ENCODE data around the gene NABP1.

Gene NABP1

DNA sequence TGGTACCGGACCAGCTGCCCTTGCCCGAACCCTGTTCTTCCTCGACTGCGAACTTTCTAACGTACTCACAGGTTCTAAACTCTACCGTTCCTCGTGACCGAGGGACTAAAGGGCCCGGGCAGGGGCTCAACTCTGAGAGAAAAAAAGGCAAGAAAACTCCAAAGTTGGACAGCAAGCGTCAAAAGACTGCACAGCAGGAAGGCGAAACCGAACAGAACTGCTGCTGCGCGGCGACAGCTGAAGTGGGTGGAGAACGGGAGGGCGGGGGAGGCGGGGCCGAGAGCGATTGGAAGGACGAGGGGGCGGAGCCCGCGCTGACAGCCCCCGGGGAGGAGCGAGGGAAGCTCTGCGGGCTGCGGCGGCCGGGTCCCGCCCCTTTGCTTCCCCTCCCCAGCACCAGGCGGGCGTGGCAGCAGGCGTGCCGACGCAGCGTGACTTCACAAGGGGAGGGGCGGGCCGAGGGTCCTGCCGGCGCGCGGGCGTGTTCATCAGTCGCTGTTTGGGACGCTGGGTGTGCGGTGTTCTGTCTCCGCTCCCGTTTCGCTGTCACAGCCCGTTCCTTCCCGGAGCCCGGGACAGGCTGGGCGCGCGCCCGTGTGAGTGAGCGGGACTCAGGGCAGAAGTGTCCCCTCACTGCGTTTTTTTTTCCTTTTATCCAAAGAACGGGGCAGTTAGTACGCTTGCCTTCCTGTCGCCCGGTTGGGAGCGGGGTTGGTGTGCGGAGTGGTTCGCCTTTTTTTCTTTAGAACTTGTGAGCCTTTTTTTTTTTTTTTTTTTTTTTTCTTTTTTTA lies at the start of gene NABP1:
Gene NABP1, plus strand, starts transcription at position 491 of the 791 bp plus-strand sequence. CDS start 479 bp downstream, outside the sequence.
- ATAC-seq (peak; percentile 88), DNase-seq (peak; percentile 99)
- Mint-ChIP-seq H3K4me3 (peak within 1 kb of the TSS; percentile 97 to 98), H3K27me3 (no peaks in the 10 kb centered on the region), H3K4me1 (peaks cover 62% of the 10 kb centered on the region), H3K9me3 (peaks cover 0 to 5% of the 10 kb centered on the region in 2 donors), H3K27ac (peak within 1 kb of the TSS; percentile 99 to 100)

DNA sequence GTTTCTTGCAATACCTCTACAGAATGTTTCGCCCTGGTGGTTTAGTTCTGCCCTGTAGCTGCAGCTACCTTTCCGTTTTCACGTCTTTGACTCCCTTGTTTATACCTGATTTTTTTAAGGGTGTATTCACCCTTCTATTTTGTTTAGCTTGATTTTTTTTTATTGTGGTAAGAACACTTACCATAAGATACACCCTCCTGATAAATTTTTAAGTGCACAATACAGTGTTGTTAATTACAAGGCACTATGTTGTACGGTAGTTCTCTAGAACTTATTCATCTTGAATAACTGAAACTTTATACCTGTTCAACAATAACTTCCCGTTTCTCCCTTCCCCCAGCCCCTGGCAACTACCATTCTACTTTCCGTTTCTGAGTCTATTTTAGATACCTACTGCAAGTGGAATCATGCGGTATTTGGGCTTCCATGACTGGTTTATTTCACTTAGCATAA lies 48.9 kb upstream of the NABP1 start:
- Mint-ChIP-seq H3K4me3 (no peak overlapping the region), H3K27ac (no peak overlapping the region)
- ATAC-seq = no peak

GRCh38 chr2:191629976-191630712 lies 47.8 kb upstream of the NABP1 start:
- Mint-ChIP-seq H3K4me3 (no peak overlapping the region), H3K27ac (no peak overlapping the region), H3K9me3 (no peaks in the 10 kb centered on the region), H3K4me1 (peaks cover 48% of the 10 kb centered on the region), H3K27me3 (no peaks in the 10 kb centered on the region)
- DNase-seq = no peak
- ATAC-seq = no peak

More for the DNA sequence above, 48.9 kb upstream of the NABP1 start:
- Mint-ChIP-seq H3K9me3 (peaks cover 0 to 7% of the 10 kb centered on the region in 2 donors), H3K4me1 (peaks cover 56% of the 10 kb centered on the region), H3K27me3 (no peaks in the 10 kb centered on the region)
- no peak for DNase-seq

DNA sequence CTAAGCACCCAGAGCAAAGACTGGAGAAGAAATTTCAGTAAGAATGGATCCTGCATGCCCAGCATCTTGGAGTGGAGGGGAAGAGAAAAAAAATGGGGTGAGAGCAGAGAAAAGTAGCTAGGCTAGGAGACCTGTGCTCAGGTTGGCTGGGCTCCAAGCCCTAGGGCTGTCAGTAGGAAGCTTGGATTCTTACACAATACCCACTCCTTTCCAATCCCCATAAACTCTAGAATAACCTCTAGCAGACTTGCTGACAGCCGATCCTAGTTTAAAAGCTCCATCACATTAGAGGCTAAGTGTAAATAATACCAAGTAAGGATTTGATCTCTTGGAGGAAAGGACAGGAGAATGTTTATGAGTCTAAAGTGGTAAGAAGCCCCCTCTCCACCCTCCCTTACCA lies 46.2 kb upstream of the NABP1 start:
- Mint-ChIP-seq H3K27ac (no peak overlapping the region), H3K9me3 (no peaks in the 10 kb centered on the region), H3K27me3 (no peaks in the 10 kb centered on the region), H3K4me3 (no peak overlapping the region), H3K4me1 (peaks cover 51% of the 10 kb centered on the region)
- DNase-seq = no peak
- ATAC-seq = no peak

DNA sequence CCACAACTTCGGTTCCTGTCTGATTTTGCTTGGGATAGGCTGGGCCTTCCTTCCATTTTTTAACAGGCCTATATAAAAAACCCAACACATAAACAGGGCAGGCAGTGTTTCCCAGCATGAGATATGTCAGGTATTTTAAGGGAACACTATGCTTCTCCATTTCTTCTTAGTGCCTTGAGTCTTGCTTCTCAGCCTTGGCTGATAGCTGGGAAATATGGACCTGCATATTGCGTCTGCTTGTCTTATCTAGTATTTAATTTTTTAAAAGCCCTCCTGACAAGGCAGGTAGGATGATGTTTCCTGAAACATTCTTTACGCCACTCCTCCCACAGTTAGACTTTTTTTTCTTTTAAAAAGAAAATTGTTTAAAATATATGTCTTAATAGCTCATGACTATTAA lies 45.5 kb upstream of the NABP1 start:
- no peak for ATAC-seq
- DNase-seq = no peak
- Mint-ChIP-seq H3K9me3 (no peaks in the 10 kb centered on the region), H3K27ac (no peak overlapping the region), H3K27me3 (no peaks in the 10 kb centered on the region), H3K4me3 (no peak overlapping the region), H3K4me1 (peaks cover 54% of the 10 kb centered on the region)

GRCh38 chr2:191634791-191635190 lies 43.1 kb upstream of the NABP1 start:
- Mint-ChIP-seq H3K27me3 (no peaks in the 10 kb centered on the region), H3K4me1 (peaks cover 58% of the 10 kb centered on the region), H3K27ac (peak overlapping the region in 1 of 2 donors; percentile 27), H3K9me3 (no peaks in the 10 kb centered on the region), H3K4me3 (no peak overlapping the region)
- ATAC-seq (no peak), DNase-seq (no peak)

DNA sequence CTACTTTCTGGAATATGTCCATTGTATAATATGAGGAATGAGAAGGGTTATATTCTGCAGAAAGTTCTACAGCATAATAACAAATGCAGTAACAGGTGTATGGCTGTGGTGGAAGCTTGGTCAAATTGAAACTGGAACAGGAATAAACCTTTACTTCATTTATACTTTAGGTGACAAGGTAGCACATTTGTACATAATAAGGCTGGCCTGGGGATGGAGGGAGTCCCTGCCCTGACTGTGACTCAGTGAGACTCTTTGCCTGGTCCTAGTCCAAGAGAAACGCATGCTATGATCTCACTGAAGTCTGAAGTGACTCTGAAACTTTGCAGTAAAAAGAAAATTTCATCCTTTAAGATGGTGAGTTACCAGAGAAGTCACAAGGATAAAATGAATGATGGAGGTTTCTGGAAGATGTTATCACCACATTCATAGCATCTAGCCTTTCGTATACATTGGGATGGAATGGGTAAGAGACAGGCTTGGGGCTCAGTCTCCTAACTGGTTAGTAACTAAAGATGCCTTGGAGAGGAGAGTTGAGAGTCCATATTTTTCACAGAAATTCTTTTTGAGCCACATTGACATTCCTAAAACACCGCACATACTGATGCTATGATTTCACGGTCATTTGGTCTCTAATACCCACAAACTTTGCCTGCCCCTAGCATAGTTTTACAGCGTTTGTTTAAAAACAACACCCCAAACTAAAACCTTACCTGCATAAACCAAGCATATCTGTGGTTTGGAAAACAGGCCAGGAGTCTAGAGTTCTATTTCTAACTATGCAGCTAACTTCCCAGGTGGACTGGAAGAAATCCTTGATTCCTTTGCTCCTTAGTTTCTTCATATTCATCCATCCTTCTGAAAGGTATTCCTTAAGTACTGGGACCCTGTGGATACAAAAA lies 42.4 kb upstream of the NABP1 start:
- ATAC-seq (peak; percentile 76), DNase-seq (no peak)
- Mint-ChIP-seq H3K27me3 (no peaks in the 10 kb centered on the region), H3K9me3 (no peaks in the 10 kb centered on the region), H3K27ac (no peak overlapping the region), H3K4me3 (no peak overlapping the region), H3K4me1 (peaks cover 59% of the 10 kb centered on the region)

GRCh38 chr2:191636235-191636543 lies 41.7 kb upstream of the NABP1 start:
- Mint-ChIP-seq H3K27ac (no peak overlapping the region), H3K27me3 (no peaks in the 10 kb centered on the region), H3K9me3 (no peaks in the 10 kb centered on the region), H3K4me3 (no peak overlapping the region), H3K4me1 (peaks cover 57% of the 10 kb centered on the region)
- ATAC-seq (no peak), DNase-seq (no peak)

DNA sequence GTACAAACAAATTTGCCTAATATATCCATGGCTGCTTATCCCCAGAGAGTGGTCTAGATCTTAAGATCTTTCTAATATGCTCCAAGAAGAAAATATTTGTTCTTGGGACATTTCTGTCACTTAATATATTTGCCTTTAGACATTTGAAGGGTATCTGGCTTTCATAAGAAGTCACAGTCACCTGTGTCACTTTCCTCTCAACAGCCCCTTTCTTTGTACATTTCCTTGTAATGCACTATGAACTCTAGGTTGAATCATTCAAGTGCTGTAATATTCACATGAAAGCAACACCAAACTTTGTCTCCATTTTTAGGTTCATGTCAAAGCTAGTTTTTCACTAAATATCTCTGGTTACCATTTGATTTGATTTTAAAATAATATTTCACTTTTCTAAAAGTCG lies 41.4 kb upstream of the NABP1 start:
- H3K27me3 Mint-ChIP-seq = no peaks in the 10 kb centered on the region
- DNase-seq (no peak), ATAC-seq (no peak)
- H3K27ac Mint-ChIP-seq = peak overlapping the region in 1 of 2 donors; percentile 12
- peaks cover 55% of the 10 kb centered on the region for H3K4me1 Mint-ChIP-seq
- peak overlapping the region in 1 of 2 donors; percentile 75 for H3K4me3 Mint-ChIP-seq
- no peaks in the 10 kb centered on the region for H3K9me3 Mint-ChIP-seq

DNA sequence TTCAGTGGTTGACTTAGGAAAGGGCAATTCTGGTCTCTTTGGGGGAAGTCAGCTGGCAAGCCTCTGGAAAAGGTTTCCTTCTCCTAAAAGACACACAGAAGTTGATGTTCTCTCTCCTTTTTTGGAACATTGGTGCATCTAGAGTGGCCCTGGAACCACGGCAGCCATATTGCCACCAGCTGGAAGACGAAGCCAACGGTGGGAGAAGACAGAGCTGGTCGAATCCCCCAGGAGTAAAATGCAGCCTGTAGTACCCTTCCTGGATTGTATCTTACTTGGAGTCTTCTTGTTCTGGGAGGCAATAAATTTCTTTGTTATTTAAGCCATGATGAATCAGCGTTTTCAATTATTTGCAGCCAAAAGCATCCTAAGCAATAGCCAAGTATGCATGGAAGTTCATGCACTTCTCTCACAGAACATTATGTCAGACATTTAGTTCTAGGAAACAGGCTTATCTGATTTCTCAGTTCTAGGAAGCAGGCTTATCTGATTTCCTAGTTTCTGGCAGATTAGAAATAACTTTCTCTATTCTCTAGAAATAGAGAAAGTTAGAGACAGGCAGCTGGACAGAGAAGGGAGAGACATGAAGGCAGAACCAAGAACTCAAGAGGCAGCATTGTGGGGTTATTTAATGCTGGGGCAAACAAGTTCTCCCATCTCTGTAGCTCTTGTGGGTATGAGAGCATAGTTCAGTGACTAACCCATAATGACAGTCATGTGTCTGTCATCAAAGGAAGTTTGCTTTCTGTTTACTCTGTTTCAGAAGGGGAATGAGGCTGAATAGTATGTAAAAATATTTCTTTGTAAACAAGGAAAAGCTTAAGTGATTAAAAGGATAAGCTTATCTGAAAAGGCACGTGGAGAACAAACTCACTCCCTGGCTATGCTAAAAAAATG lies 40.5 kb upstream of the NABP1 start:
- H3K4me3 Mint-ChIP-seq = peak overlapping the region; percentile 75 to 76
- no peaks in the 10 kb centered on the region for H3K27me3 Mint-ChIP-seq
- no peaks in the 10 kb centered on the region for H3K9me3 Mint-ChIP-seq
- ATAC-seq = peak; percentile 94
- peak overlapping the region; percentile 86 to 98 for H3K27ac Mint-ChIP-seq
- peak; percentile 15 to 34 for DNase-seq
- H3K4me1 Mint-ChIP-seq = peaks cover 58% of the 10 kb centered on the region

- peak overlapping the region; percentile 86 to 98 for H3K27ac Mint-ChIP-seq
- no peak for DNase-seq
- H3K27me3 Mint-ChIP-seq = no peaks in the 10 kb centered on the region
- H3K4me3 Mint-ChIP-seq = peak overlapping the region; percentile 75 to 76
- peaks cover 61% of the 10 kb centered on the region for H3K4me1 Mint-ChIP-seq
- peak; percentile 2 for ATAC-seq
- no peaks in the 10 kb centered on the region for H3K9me3 Mint-ChIP-seq
Measured at GRCh38 chr2:191638079-191638801, 39.7 kb upstream of the NABP1 start.

GRCh38 chr2:191638802-191639172 lies 39.1 kb upstream of the NABP1 start:
- ATAC-seq (peak; percentile 34), DNase-seq (no peak)
- Mint-ChIP-seq H3K27me3 (no peaks in the 10 kb centered on the region), H3K9me3 (no peaks in the 10 kb centered on the region), H3K4me3 (peak overlapping the region in 1 of 2 donors; percentile 29), H3K27ac (no peak overlapping the region), H3K4me1 (peaks cover 61% of the 10 kb centered on the region)

GRCh38 chr2:191641609-191642008 lies 36.3 kb upstream of the NABP1 start:
- Mint-ChIP-seq H3K9me3 (no peaks in the 10 kb centered on the region), H3K27me3 (no peaks in the 10 kb centered on the region), H3K4me1 (peaks cover 43% of the 10 kb centered on the region), H3K4me3 (no peak overlapping the region), H3K27ac (no peak overlapping the region)
- ATAC-seq = no peak
- no peak for DNase-seq

DNA sequence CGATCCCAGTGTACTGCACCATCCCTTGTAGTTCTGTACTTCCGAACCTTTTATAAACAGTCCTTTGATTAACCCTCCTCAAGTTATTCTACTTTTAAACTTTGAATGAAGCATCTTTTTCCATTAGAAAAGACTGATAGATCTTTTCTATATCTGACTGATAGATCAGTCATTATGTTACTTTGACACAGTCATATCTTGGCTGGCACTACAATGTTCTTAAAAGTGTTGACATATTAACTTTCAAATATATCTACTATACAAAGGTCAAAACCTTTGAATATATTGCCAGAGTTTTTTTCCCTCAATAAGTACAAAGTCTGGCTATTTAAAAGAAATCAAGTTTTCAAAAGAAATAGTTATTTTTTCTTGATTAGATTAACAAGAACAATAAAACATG lies 35.4 kb upstream of the NABP1 start:
- Mint-ChIP-seq H3K27ac (peak overlapping the region in 1 of 2 donors; percentile 55), H3K4me3 (no peak overlapping the region), H3K27me3 (no peaks in the 10 kb centered on the region), H3K9me3 (no peaks in the 10 kb centered on the region), H3K4me1 (peaks cover 33% of the 10 kb centered on the region)
- no peak for DNase-seq
- peak; percentile 50 for ATAC-seq
